Measurements from ENCODE around the gene PRKCE. TPM values are rescaled to one million over a fixed set of nuclear protein-coding genes. Genes with fewer than 3 reads are reported as not detected.

PRKCE gene
- total and polyA plus RNA-seq, 4 donors: 2.5 to 38.6 (median 5.8) TPM

DNA sequence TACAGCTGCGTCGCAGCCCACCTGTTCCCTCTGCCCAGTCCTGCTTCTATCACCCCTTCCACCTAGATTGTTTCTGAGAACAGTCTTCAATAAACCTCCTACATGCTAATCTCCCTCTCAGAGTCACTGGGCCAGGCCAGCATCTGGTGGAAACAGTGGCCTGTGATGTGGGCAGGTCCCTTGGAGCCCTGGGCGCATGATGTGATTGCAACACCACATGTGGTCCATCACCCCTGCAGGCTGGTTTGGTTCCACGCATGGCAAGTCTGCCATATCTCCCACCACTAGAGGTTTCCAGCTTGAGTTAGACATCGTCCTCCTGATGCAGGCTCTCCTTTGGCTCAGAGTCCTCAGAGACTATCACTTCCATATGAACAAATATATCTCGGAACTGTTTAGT is 83.5 kb downstream of the PRKCE start:
- TF ChIP-seq HNF4A (conservative IDR thresholded peaks at IDR 0.05): no peak
- TF ChIP-seq, protein P1, sequence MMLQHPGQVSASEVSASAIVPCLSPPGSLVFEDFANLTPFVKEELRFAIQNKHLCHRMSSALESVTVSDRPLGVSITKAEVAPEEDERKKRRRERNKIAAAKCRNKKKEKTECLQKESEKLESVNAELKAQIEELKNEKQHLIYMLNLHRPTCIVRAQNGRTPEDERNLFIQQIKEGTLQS (IDR thresholded peaks at IDR 0.05): no peak
- no peak for TF ChIP-seq TAF1 (conservative IDR thresholded peaks at IDR 0.05)
- TF ChIP-seq, protein P2, sequence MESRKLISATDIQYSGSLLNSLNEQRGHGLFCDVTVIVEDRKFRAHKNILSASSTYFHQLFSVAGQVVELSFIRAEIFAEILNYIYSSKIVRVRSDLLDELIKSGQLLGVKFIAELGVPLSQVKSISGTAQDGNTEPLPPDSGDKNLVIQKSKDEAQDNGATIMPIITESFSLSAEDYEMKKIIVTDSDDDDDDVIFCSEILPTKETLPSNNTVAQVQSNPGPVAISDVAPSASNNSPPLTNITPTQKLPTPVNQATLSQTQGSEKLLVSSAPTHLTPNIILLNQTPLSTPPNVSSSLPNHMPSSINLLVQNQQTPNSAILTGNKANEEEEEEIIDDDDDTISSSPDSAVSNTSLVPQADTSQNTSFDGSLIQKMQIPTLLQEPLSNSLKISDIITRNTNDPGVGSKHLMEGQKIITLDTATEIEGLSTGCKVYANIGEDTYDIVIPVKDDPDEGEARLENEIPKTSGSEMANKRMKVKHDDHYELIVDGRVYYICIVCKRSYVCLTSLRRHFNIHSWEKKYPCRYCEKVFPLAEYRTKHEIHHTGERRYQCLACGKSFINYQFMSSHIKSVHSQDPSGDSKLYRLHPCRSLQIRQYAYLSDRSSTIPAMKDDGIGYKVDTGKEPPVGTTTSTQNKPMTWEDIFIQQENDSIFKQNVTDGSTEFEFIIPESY (IDR thresholded peaks at IDR 0.05): no peak
- no peaks in the 10 kb centered on the region for H3K27me3 ChIP-seq (ENCODE audit: control insufficient read depth in 4 of 4, insufficient read depth in 4 of 4, low read length in 3 of 4)
- H3K9me3 ChIP-seq (ENCODE audit: control insufficient read depth in 4 of 4, low read length in 3 of 4): no peaks in the 10 kb centered on the region
- no peaks in the 10 kb centered on the region for H3K36me3 ChIP-seq (ENCODE audit: control insufficient read depth in 4 of 4, insufficient read depth in 3 of 4, low read depth in 1 of 4, low read length in 3 of 4)
- 91% methylated on average over 6 of the region's 6 CpGs for WGBS
- H3K4me1 ChIP-seq (ENCODE audit: control insufficient read depth in 4 of 4, insufficient read depth in 4 of 4, low read length in 3 of 4): no peaks in the 10 kb centered on the region
- H3K4me3 ChIP-seq (ENCODE audit: low read depth in 1 of 3, low read length in 3 of 3): no peak overlapping the region
- no peak overlapping the region for H3K27ac ChIP-seq (ENCODE audit: low read depth in 1 of 2, low read length in 2 of 2)
- no peak overlapping the region for H3K9ac ChIP-seq (ENCODE audit: low read depth in 1 of 2, low read length in 2 of 2)
- no peak for DNase-seq (ENCODE audit: low spot score)

DNA sequence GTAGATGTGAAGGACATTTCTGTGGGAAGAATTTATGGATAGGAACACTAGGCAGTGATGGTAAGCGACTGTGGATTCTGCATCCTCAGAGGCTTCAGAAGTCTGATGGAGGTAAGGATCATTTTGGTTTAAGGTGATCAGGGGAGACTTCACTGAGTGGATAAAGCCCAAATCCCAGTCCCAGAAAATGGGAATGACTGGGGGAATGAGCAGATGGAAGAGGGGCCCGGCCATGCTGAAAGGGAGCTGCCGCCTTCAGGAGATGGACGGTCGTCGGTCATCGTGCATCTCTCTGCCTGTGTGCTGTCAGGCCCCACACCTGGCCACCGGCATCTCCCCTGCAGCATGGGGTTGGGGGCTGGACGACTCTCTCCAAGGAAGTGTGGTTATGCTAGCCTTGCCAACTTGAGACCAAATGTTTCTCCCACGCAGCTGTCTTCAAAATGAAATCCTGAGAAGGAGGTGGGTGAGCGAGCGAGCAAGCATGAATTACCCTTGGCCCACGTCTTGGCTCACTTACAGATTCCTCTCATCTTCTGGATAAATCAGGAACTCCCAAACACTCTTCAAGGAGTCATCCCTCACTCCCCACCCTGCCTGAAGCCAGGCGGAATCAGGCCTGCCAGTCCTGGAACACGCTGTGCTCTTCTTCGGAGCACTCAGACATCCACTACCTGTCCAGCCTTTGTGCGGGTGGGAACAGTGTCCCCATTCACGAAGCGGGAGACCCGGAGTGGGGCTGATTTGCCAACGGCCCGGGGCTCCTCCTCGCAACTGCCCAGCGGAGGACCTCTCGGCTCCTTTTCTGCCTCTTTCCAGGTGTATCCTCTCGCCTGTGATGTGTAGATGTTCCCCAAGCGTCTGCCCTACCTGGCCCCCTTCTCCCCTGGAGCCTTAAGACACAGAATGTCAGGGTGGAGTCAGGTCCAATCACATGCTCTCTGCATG is 85.6 kb downstream of the PRKCE start:
- 97% methylated on average over 27 of the region's 27 CpGs for WGBS
- no peak for DNase-seq (ENCODE audit: low spot score)
- no peaks in the 10 kb centered on the region for H3K27me3 ChIP-seq (ENCODE audit: control insufficient read depth in 4 of 4, insufficient read depth in 4 of 4, low read length in 3 of 4)
- H3K4me1 ChIP-seq (ENCODE audit: control insufficient read depth in 4 of 4, insufficient read depth in 4 of 4, low read length in 3 of 4): peaks cover 0 to 6% (median 1%) of the 10 kb centered on the region in 4 donors
- no peak overlapping the region for H3K9ac ChIP-seq (ENCODE audit: low read depth in 1 of 2, low read length in 2 of 2)
- H3K27ac ChIP-seq (ENCODE audit: low read depth in 1 of 2, low read length in 2 of 2): no peak overlapping the region
- no peak overlapping the region for H3K4me3 ChIP-seq (ENCODE audit: low read depth in 1 of 3, low read length in 3 of 3)
- no peaks in the 10 kb centered on the region for H3K36me3 ChIP-seq (ENCODE audit: control insufficient read depth in 4 of 4, insufficient read depth in 3 of 4, low read depth in 1 of 4, low read length in 3 of 4)
- no peak for TF ChIP-seq FOXA1 (IDR thresholded peaks at IDR 0.05)
- no peak for TF ChIP-seq NR2F2 (IDR thresholded peaks at IDR 0.05)
- TF ChIP-seq, protein P3, sequence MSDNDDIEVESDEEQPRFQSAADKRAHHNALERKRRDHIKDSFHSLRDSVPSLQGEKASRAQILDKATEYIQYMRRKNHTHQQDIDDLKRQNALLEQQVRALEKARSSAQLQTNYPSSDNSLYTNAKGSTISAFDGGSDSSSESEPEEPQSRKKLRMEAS (IDR thresholded peaks at IDR 0.05): no peak
- no peak for TF ChIP-seq EGR1 (IDR thresholded peaks at IDR 0.05; ENCODE audit: low read depth in 2 of 2)
- no peak for TF ChIP-seq FOXA2 (IDR thresholded peaks at IDR 0.05)
- TF ChIP-seq, protein P2 (IDR thresholded peaks at IDR 0.05): no peak
- TF ChIP-seq YY1 (IDR thresholded peaks at IDR 0.05): no peak
- no peak for TF ChIP-seq TAF1 (conservative IDR thresholded peaks at IDR 0.05)
- TF ChIP-seq SP1 (IDR thresholded peaks at IDR 0.05): no peak
- TF ChIP-seq, protein P4, sequence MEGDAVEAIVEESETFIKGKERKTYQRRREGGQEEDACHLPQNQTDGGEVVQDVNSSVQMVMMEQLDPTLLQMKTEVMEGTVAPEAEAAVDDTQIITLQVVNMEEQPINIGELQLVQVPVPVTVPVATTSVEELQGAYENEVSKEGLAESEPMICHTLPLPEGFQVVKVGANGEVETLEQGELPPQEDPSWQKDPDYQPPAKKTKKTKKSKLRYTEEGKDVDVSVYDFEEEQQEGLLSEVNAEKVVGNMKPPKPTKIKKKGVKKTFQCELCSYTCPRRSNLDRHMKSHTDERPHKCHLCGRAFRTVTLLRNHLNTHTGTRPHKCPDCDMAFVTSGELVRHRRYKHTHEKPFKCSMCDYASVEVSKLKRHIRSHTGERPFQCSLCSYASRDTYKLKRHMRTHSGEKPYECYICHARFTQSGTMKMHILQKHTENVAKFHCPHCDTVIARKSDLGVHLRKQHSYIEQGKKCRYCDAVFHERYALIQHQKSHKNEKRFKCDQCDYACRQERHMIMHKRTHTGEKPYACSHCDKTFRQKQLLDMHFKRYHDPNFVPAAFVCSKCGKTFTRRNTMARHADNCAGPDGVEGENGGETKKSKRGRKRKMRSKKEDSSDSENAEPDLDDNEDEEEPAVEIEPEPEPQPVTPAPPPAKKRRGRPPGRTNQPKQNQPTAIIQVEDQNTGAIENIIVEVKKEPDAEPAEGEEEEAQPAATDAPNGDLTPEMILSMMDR (IDR thresholded peaks at IDR 0.05; ENCODE audit: low read depth, low read length, missing input control): no peak
- TF ChIP-seq GABPA (IDR thresholded peaks at IDR 0.05 in 1 of 2, conservative IDR thresholded peaks at IDR 0.05 in 1 of 2): no peak
- no peak for TF ChIP-seq JUND (IDR thresholded peaks at IDR 0.05)
- no peak for TF ChIP-seq RAD21 (IDR thresholded peaks at IDR 0.05)
- no peak for TF ChIP-seq RXRA (IDR thresholded peaks at IDR 0.05)
- TF ChIP-seq HNF4A (conservative IDR thresholded peaks at IDR 0.05): no peak
- no peaks in the 10 kb centered on the region for H3K9me3 ChIP-seq (ENCODE audit: control insufficient read depth in 4 of 4, low read length in 3 of 4)

Measured in liver (tissue), 9 donors.